ENCODE results near the gene DLK1. TPM values are rescaled to one million over a fixed set of nuclear protein-coding genes. Genes with fewer than 3 reads are reported as not detected.

Gene DLK1
- total RNA-seq, 1 donor from 2014 or later, result 7.2 TPM

DNA sequence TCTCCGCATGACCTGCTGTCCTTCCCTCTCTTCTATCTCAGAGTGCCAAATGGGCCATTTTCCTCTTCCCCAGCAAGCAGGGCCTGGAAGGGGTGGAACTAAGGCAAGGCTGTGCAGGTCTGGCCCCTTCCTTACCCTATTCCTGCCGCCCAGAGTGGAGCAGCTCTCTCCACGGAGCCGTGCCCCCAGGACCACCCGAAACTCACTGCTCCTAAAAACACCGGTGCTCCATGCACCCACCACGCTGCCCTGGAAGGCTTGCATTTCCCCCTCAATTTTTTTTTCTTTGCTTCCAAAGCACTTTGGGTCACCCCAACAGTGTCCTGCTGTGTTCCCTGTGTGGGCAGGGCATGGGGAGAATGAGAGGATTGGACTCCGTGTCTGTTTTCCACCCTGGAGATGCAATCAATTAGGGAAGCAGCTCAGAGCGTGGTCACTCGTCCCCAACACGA, 50.7 kb downstream of the DLK1 start:
- peak in 1 of 2 donors; percentile 28 for DNase-seq (ENCODE audit: low spot score in 2 of 2)

DNA sequence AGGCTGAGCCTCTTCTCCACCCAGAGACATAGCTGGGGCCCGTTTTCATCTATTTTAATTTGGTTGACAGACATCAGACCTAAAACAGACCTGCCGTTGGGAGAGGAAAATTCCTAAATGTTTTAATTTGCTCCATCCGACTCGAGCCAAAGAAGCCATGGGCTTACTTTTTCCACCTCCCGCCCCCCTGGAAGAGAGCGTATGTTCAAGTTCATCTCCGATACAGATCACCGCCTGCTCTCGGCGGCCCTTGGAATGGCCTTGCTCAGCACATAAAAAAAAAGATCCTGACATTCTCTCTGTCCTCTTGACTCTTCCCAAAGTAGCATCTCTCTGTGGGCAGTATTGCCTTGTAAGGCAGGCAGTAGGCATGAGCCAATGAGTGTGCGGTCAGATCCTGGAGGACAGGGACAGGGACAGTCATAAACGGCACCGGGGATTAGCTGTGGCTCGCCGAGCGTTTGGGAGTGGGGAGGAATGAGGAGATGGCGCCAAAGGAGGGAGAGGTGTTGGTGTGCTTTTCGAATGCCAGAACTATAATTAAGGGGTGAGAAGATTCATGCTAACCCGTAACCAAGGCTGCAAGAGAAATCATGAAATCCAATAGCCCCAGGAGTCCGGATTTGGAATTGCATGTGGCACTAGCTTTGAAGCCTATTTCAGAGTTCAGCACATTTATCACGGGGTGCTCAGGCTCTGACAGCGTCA, 51.3 kb downstream of the DLK1 start:
- no peak overlapping the region for H3K27ac ChIP-seq
- H3K9me3 ChIP-seq, result no peaks in the 10 kb centered on the region
- intact Hi-C loops (cut with DNase I), result no loop called here
- no peaks in the 10 kb centered on the region for H3K36me3 ChIP-seq
- H3K27me3 ChIP-seq, result no peaks in the 10 kb centered on the region
- peak in 1 of 2 donors; percentile 16 for DNase-seq (ENCODE audit: low spot score in 2 of 2)
- no peaks in the 10 kb centered on the region for H3K4me1 ChIP-seq
- TF ChIP-seq, protein P1, sequence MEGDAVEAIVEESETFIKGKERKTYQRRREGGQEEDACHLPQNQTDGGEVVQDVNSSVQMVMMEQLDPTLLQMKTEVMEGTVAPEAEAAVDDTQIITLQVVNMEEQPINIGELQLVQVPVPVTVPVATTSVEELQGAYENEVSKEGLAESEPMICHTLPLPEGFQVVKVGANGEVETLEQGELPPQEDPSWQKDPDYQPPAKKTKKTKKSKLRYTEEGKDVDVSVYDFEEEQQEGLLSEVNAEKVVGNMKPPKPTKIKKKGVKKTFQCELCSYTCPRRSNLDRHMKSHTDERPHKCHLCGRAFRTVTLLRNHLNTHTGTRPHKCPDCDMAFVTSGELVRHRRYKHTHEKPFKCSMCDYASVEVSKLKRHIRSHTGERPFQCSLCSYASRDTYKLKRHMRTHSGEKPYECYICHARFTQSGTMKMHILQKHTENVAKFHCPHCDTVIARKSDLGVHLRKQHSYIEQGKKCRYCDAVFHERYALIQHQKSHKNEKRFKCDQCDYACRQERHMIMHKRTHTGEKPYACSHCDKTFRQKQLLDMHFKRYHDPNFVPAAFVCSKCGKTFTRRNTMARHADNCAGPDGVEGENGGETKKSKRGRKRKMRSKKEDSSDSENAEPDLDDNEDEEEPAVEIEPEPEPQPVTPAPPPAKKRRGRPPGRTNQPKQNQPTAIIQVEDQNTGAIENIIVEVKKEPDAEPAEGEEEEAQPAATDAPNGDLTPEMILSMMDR (IDR thresholded peaks at IDR 0.05), result no peak
- no peak overlapping the region for H3K4me3 ChIP-seq

More for the DNA sequence above, 50.7 kb downstream of the DLK1 start:
- Histone ChIP-seq H3K4me1 (no peaks in the 10 kb centered on the region), H3K36me3 (no peaks in the 10 kb centered on the region), H3K9me3 (no peaks in the 10 kb centered on the region), H3K27ac (no peak overlapping the region), H3K27me3 (no peaks in the 10 kb centered on the region), H3K4me3 (no peak overlapping the region)
- intact Hi-C loops (cut with DNase I), result no loop called here
- TF ChIP-seq, protein P1 (IDR thresholded peaks at IDR 0.05), result no peak

DNA sequence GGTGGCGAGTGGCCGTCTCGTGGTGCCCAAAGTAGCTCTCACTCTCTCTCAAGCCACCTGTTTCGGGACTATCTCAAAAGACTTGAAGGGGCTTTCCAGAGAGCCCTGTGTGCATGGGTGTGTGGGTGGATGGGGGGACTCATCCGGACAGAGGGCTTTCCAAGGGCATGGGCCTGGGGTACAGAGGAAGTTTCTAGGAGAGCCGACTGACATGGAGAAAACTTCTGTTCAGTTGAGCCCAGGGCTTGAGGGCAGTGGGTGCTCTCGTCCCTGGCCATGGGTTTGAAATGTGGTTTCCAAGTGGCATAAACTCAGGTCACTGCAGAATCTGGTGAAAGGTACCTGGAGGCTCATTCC, 51.8 kb downstream of the DLK1 start:
- Histone ChIP-seq H3K9me3 (no peaks in the 10 kb centered on the region), H3K4me1 (no peaks in the 10 kb centered on the region), H3K36me3 (no peaks in the 10 kb centered on the region), H3K27me3 (no peaks in the 10 kb centered on the region), H3K4me3 (no peak overlapping the region), H3K27ac (no peak overlapping the region)
- TF ChIP-seq, protein P1 (IDR thresholded peaks at IDR 0.05), result no peak
- DNase-seq (ENCODE audit: low spot score in 2 of 2), result peak in 1 of 2 donors; percentile 35
- intact Hi-C loops (cut with DNase I), result no loop called here

DNA sequence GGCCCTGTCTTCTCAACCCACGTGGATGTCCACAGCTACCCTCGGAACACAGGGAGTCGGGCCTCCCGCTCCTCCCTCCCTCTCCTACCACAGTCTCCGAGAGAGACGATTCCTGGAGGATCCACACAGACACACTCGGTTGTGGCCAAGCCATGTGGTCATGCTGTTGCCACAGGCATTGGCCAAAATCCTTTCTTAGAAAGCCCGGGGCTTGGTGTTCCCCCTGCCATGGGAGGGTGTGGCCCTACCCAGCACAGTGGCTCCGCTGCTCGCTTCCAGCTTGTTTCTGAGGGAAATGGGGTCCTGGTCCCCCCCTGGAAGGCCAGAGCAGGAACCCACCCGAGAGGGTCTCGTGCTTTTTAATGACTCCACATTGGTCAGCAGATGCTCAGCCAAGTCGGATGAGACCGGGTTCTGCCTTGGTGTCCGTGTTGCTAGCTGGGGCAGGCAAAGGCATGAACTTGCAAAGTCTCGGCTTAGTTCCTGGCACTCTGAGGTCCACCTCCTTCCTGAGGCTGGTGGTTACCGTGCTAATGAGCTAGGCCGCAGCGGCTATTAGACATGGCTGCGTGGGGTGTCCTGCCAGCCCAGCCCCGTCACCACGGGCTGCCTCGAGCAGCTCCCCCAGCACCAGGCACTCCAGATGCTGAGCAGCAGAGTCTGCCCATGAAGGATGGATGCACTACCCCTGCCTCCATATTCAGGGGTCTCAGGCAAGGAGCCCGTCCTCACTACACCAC, 52.4 kb downstream of the DLK1 start:
- no peaks in the 10 kb centered on the region for H3K36me3 ChIP-seq
- TF ChIP-seq, protein P1 (IDR thresholded peaks at IDR 0.05), result no peak
- no peaks in the 10 kb centered on the region for H3K27me3 ChIP-seq
- no peaks in the 10 kb centered on the region for H3K9me3 ChIP-seq
- no peaks in the 10 kb centered on the region for H3K4me1 ChIP-seq
- no peak overlapping the region for H3K4me3 ChIP-seq
- peak in 1 of 2 donors; percentile 49 for DNase-seq (ENCODE audit: low spot score in 2 of 2)
- intact Hi-C loops (cut with DNase I), result no loop called here
- no peak overlapping the region for H3K27ac ChIP-seq

DNA sequence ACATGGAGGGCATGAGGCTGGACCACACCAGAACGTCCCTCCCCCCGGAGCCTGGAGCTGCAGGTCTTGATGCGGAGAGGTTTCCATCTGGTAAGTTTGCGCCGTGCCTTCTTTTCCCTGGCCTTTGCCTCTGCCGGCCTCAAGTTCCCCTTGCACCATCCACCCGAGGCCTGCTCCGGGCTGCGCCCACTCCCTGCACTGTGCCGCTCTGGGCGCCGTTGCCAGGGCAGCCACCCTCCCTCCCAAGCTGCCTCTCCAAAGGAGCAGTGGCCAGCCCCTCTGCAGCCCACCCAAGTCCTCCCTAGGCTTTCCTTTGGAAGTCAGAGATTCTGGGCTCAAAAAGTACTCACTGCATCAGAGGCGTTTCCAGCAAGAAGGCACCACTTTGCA, 53.0 kb downstream of the DLK1 start:
- H3K27ac ChIP-seq, result no peak overlapping the region
- H3K4me3 ChIP-seq, result no peak overlapping the region
- no peaks in the 10 kb centered on the region for H3K27me3 ChIP-seq
- intact Hi-C loops (cut with DNase I), result no loop called here
- no peaks in the 10 kb centered on the region for H3K36me3 ChIP-seq
- no peaks in the 10 kb centered on the region for H3K9me3 ChIP-seq
- peak in 1 of 2 donors; percentile 62 for DNase-seq (ENCODE audit: low spot score in 2 of 2)
- no peaks in the 10 kb centered on the region for H3K4me1 ChIP-seq
- TF ChIP-seq, protein P1 (IDR thresholded peaks at IDR 0.05), result no peak

Measured in ascending aorta (tissue), 2 donors.